HCEC 1CT (cell line): ENCODE data around the gene WBP11.

Experiments
- DNase-seq: peaks from one replicate; pipeline ENCODE4 v3.0.0-alpha.2; 2017

Gene WBP11

DNA sequence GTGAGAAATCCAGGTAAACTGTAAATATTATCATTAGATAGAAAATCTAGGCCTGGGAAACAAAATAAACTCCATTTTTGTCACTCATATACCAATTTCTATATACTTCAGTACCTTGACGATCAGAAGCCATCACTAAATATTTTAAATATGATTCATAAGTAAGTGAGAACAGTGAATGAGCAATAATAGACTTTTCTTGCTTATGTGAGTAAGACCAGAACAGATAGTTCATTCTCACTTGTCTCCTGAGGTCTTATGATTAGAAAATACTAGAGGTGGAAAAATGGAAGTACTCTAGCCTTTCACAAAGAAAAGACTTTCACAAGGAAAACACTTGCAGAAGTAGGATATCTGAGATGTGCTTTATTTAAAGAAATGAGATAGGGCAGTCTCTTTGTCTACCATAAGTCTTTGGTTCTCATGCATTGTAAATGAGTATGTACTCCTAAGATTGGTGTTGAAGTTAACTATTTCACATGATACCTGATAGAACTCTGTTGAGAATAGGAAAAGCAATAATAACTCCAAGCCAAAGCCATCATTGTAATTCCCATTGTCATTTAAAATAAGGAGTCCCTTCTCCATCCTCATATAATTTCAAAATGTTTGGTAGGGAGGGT is 20.8 kb upstream of the WBP11 start:
- peak; percentile 58 for DNase-seq

DNA sequence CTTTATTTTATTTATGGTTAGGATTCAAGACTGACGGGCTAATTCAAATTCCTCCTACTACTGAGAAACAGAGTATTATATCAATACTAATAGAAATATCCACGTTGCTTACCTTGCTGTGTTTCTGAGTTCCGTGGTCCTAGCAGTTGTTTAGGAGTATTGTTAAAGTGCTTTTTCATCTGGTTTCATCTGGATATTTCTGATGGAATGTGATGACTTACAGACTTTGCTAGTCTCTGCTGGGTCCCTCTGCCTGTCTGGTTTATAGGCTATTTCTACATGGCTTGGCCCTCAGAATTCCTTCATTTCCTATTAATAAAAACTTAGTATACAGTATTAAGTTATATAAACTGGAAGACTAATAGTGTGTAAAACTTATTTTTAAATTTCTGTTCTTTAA is 10.7 kb upstream of the WBP11 start, which contains the start of gene SMCO3:
Gene SMCO3, minus strand, starts transcription at position 169 of the 400 bp plus-strand sequence. CDS start 7,502 bp downstream, outside the sequence.
- no peak for DNase-seq

DNA sequence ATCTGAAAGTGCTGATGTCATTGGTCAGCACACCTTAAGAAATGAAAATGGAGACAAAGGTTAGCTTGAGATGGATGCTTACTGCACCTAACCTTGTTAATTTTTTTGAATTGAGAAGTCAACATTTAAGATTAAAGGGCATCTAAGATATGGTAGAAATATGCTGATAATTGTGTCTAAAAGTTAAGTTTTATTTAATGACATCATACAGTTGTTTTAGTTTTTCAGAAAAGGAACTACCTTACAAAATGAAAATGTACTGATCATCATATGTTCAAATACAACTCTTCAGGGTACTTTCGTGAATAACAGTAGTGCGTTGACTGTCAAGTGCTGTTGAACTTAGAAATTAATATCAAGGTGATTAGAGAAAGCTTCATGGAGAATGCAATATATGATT is 8.2 kb upstream of the WBP11 start:
- no peak for DNase-seq

DNA sequence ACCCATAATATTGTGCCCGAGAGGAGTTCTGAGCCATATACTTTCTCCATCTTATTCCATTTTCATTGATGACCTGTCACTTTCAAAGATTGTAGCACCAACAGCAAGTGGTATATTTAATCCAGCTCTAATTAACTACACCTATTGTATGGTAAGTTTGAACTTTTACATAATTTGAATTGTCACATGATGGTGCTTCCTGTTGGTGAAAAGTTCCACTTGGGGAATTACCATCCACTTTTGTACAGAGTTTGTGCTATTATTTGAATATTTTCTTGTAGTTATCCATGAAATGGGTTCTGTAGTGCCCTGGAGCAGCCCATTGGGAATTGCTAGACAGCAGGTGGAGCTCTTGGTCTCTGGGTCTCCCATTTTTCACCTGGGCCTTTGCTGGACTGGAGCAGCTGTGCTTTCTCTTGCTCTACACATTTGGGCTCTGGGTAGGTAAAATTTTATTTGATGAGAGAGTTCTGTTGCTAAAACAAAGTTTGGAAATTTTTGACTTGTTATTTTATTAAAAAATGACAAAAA is 7.7 kb upstream of the WBP11 start:
- DNase-seq = peak; percentile 49

DNA sequence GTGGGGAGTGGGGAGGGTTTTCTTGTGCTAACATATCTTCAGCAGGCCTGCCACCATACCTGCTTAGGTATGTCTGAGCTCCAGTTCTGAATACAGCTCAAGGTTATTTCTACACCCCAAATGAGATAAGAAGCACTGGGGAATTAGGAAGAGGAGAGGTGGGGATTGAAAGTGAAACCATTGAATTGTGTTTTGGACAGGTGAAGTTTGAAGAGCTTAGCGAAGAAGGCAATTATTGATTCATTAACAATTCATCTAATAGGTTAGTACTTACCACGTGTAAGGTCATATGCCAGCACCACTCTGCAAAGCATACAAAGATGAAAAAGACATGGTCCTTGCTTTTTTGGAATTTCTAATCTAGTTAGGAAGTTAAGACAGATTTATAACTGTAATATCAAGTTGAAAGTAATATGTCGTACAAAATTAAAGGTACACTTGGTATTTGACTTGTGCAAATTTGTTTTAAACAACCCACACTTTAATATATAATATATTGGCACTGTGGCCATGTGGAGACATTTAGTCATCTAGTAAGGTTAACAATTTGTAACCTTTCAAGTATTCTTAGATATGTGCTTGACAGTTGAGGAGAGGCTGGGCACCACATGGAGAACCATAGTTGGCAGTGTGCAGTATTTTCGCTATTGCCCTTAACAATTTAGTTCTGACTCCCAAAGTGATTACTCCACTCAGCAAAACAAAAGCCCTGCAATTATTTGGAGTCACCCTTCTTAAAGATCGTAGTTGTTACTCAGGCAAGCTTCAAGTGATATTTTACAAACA is 7.1 kb upstream of the WBP11 start:
- no peak for DNase-seq

DNA sequence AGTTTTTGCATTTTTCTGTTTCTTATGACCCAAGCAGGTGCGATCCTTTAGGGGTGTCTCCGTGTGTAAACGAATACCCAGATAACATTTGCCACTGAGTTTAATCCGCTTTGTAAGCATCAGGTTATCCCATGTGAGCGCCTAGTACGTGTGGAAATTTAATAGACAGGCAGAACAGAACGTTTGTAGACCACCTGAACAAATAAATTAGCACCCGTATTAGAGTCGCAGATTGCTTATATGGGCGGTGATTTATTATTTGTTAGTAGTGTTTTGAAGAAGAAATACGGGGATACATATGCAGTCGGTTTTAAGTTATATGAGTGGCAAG is 517 bp upstream of the WBP11 start:
- no peak for DNase-seq

DNA sequence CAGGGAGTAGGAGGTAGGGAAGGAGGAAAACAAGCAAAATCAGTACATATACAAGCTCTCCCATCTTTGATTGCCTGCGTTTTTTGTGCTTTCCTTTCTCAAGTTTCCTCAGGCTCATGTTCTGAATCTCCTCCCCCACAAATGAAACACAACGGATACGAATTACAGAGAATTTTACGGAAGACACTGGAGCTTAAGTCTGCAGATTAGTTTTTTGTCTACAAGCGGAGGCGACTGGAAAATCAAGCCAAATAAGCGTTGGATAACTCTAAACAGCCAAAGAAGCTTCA is 612 bp downstream of the WBP11 start:
- DNase-seq = no peak

DNA sequence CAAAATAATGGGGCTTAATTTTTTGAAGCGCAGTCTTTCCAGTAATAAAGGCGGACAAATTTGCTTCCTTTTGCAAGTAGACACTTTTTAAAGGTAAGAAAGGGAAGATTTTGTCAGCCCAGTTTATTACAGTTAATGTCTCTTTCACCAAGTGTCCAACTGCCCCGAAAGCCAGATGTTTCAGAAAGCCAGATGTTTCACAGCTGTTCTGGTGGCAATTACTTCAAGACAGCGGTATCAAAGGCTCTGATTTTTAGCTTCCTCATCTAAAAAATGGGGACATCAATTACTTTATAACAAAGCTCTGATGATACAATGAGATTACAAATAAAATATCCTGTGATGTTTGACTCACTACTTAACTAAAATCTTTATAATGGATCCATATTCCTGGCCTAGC is 1.0 kb downstream of the WBP11 start:
- no peak for DNase-seq

DNA sequence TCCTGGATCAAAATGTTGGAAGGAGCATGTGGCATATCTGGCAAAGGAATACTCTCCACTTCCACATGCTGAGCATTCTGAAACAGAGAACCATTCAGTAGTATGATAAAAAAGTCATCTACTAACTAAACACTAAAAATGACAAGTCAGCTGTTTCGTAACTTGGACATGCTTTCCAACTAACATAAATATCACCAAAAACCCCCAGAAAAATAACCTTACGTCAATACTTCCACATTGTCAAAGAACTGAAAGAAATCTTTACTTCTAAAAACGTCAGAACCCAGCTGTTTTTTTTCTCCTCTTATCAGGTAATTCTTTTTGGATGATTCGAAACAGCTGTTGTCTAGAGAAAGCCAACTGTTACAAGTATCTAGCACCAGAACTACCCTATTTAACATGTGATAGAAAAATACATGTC is 8.2 kb downstream of the WBP11 start:
- DNase-seq = no peak

DNA sequence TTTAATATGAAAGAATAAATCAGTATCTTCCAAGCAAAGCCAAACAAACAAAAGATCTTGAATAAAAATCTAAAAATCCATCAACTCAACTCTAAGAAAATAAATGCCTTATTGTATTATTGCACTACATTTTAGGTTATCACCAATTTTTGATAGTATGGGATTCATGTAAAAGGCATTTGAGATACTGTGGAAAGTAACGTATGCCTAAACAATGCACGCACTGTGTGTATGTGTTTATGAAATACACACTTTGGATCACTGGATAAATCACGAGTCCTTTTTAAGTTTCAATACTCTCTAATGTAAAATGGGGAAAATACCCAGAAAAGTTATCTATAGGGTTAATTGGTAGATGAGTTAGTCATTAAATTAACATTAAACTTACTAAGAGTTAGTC is 17.7 kb downstream of the WBP11 start:
- DNase-seq = no peak

DNA sequence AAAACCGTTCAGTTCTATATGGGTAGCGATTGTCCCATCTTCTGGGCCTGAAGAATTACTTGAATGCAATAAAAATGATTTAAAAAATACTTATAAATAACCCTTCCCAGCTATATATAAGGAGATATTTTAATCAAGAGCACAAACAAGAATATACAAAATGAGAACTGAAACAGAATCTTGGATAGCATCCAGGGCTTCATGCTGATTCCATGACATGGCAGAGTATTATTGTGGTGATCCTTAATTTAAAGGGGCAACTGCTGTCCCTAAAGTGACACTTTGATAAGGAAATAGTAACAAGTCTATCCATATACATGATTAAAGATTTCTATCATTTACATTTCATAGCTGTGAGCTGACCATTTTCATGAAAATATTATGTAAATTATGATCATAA is 18.8 kb downstream of the WBP11 start:
- no peak for DNase-seq

DNA sequence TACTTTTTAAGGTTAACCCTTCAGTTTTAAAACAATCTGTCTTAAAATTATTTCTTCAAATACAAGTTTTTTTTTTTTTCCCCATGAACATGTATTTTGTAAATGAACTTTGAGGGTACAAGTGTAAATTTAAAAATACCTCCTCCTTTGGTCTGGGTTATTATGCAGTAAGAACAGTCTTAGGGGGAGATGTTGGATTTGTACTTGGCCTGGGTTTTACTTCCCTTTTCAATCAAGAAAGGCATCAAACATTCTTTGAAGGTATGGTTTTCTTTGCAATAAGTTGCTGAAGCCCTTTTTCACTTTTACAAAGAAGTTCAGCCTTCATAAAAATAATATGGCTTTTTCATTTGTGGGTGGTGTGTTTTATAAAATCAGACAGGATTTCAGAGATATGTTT is 20.5 kb downstream of the WBP11 start:
- no peak for DNase-seq

DNA sequence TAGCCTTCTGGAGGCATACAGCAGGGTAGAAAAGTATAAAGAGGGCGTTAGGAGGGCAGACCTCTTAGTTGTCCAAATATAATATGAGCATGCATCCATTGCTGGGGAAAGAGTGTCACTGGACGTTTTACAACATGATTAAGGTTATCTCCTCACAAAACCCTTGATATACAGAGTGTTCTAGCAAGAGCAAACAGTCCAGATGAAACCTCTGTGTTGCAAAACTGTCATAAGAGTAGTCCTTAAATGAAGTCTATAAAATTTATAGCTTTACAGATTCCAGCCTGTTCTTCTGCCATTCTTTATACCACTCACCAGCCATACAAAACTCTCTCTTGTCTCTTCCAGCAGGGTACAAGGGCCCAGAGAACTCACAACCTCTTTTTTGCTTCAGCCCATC is 21.7 kb downstream of the WBP11 start:
- DNase-seq = no peak

DNA sequence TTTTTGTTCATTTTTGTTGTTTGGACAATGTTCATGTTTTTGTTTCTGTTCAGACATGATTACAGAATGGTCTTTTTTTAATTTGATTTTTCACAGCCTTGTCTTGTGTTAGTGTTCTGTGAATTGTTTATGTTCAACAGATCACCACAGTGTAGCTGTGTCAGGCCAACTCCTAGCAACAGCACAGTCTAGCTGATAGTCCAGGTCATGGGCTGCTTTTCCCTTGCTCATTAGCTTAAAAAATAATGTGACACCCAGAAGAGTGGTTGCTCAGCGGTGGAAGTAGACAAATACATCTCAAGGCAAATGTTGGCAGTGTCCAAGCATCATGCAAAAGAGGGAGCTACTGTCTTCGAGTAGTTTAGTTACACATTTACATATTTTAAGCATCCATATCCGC is 22.4 kb downstream of the WBP11 start:
- no peak for DNase-seq

DNA sequence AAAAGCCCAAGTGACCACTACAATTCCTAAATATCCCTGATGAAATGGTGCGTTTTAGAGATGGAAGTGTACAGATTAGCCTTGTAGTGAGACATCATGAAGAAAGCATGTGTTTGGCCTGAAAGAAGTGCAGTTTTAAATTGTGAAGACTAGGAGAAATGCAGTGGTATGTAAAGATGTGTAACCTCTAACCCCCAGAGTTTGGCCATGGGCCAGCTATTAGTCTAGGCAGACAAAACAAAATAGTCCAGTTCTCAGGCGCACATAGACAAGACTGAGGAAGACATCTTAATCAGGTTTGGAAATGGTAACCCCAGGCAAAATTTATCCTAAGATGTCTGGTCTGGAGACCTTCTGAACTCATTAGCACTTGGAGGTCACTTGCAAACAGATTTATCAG is 23.4 kb downstream of the WBP11 start:
- DNase-seq = no peak

DNA sequence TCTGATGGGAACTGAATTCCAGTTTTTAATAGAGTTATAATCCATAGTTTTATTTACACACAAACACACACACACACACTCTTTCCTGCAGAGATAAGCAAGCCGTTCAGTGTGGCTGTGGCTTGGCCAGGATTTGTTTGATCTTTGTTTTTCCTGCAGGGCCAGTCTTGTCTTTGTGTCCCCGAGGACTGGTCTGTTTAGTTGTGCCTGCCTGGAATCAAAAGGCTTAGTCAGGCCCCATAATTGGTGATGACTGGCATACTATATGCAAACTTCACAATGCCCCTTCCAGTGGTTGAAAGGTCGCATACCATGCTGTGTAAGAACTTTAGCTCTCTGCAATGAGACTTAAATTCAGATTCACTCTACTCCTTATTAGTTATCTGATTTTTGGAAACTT is 26.0 kb downstream of the WBP11 start:
- no peak for DNase-seq

DNA sequence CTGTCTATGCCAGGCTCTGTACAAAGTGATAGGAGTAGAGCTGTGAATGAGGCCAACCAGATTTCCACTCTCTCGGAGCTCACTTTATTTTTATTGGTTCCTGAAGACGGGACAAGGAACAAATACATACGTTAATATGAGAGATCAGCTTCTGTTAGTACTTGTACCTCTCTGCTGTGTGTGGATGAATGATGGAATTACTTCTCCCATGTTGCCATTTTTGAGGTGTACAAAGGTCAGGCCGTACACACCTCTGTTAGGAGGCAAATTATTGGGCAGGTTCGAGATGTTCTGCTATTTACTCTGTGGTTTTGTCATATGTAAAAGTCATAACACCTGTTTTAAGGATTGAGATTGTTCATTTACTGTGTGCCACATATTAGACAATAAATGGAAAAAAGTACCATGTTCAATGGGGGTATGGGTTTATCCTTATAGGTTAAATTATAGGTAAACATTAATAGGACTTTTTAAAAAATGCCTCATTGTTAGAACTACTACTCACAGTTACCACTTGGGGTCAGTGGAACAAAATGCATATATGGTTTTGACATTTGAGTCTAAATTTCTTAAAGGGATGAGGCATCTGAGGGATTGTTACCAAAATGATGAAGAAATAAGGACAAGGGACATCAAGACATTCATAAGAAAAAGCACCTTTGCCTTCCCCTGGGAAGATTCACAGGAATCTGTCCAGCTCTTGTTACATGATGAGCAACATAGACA is 26.9 kb downstream of the WBP11 start:
- DNase-seq = peak; percentile 38

DNA sequence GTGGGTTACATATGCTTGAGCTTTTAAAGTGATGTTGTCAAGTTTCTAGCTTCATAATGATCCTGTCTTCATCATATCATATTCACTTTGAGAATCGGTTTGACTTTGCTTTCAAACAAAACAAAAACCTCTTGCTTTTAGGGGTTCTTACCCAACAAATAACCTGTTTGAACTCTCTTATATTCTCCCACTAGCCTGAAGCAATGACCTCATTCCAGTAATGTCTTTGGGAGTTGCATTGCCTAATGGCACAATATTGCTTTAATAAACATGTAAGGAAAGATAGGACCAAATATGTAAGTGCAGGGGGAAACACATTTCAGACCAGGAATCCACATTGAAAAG is 27.7 kb downstream of the WBP11 start:
- peak; percentile 56 for DNase-seq

DNA sequence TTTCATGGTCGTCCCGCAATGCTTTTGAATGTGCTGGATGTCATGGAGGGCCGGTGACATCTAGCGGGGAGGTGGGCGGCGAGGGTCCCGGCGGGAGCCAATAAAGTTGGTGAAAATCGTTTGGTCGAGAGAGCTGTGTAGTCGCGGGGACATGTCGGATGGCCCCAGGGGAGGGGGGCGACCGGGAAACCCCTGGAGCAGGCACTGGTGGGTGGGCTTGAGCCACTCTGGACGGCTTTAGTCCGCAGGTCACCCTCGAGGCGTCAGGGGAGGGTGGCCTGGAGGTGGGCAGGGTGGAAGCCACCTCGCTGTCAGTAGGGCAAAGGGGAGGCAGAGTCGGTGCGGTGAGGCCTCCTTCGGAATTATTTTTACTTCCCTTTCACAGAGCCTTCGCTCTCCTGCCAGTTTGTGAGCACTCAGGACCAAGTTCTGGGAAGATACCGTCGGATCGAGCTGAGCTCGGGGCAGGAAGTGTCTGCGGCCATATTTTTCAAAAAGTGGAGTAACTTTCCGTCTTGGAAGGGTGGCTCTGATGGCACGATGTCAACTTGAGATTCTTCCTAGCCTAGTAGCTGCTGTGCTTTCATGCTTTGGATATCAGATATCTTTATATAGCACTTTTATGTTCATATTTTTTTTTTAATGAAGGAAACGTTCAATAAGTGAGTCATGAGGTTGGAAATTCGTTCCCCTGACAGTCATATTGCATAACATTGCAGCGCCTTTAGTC is 28.2 kb downstream of the WBP11 start:
- peak; percentile 70 for DNase-seq

DNA sequence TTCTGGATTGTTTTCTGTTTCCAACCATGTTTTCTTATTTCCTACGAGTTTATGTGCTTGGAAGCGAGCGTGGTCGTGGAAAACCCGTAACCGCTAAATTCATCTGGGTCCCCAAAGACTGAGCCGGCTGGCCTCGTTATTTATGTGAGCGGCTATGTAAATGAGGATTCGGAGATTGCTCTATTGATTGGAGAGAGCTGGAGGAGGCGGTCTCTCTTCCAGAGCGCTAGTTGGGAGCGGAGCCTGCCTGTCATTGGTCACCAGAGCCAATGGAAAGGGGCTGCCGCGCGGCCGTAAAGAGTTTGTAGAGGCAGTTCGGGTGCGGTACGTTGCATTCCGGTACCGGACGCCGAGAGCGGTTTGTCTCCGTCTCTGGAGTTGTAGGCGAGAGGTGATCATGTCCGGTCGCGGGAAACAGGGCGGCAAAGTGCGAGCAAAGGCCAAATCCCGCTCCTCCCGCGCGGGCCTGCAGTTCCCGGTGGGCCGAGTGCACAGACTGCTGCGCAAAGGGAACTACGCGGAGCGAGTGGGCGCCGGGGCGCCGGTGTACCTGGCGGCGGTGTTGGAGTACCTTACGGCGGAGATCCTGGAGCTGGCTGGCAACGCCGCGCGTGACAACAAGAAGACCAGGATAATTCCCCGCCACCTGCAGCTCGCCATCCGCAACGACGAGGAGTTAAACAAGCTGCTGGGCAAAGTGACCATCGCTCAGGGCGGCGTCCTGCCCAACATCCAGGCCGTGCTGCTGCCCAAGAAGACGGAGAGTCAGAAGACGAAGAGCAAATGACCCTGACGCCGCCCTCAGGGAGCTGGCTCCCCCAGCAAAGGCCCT is 29.0 kb downstream of the WBP11 start:
- peak; percentile 92 for DNase-seq

DNA sequence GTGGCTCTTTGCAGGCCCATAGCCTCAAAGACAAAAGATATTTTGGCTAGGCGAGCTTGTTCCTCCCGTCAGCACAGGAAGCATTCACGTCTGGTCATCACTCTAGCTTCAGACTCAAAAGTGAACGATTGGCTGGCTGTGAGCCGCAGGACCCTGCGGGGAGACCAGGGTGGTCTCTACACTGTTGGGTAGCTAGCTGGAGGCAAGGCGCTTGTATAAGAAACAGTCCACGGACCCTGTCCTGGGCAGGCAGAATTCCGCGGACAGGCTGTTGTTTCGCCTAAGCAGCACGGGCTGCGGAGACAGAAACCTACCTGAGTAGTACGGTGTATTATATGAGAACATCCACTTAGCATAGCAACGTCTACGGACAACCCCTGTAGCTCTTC is 29.6 kb downstream of the WBP11 start:
- DNase-seq = no peak

DNA sequence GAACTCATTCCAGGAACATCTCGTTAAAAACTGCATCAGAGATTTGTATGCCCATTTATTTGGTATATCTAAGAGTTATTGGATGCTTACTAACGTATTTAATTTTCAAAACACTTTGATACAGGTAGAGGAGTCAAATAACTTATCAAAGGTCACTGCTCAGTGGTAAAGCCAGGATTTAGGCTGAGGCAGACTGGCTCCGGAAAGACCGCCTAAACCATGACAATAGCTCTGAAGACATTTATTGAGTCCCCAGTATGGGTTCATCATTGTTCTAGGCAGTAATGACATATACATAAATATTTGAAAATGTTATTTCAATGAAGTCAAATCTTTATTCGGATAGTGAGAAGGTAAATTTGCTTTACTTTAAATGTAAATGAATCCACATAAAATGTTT is 30.3 kb downstream of the WBP11 start:
- no peak for DNase-seq
